ENCODE data around the gene SYT7. TPM values are rescaled to one million over a fixed set of nuclear protein-coding genes. Genes with fewer than 3 reads are reported as not detected.

The SYT7 gene
- total RNA-seq, 1 donor from 2014 or later = 4.1 TPM

DNA sequence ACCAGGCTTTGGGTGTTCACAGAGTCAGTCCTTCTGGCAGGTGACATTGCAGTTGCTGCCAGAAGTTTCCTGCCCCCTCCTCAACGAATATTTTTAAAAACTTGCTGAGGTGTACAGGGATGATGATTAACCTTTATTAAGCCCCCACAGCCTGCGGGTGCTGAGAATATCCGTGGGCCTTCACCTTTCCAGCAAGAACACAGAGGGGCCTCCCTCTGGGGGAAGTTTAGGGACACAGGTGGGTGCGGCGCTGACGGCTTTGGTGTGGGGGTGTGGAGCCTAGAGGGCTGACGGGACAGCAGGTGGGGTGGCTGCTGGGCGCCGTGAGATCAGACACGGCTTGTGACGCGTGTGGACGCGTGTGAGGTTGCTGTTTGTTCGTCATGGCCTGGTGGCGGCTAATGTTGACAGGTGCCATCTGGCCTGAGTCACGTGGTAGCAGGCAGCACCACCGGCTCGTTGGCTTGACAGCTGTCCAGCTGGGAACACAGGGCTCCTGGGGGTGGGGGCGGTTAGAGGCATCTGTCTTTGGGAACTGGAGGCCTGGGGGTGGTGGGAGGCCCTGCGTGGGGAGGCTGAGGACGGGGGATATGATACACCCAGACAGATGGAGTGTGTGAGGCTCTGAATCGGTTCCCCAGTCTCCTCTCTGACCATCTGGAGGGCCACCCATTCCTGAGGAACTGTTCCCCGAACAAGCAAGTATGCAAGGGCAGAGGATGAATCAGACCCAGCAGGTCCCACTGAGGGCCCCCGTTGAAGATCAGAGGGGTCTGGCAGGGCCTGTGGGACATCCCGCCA lies 84.9 kb downstream of the SYT7 start:
- no peak overlapping the region for H3K27ac Mint-ChIP-seq (ENCODE audit: unreplicated experiment)
- TF ChIP-seq CTCF (conservative IDR thresholded peaks at IDR 0.05) = no peak
- no peaks in the 10 kb centered on the region for H3K36me3 Mint-ChIP-seq (ENCODE audit: low read depth)
- H3K27me3 Mint-ChIP-seq (ENCODE audit: low read depth) = no peaks in the 10 kb centered on the region
- H3K9me3 Mint-ChIP-seq = no peaks in the 10 kb centered on the region
- no peak for DNase-seq (ENCODE audit: low read depth, low spot score)
- H3K4me3 Mint-ChIP-seq = no peak overlapping the region
- H3K4me1 Mint-ChIP-seq = peaks cover 33% of the 10 kb centered on the region

DNA sequence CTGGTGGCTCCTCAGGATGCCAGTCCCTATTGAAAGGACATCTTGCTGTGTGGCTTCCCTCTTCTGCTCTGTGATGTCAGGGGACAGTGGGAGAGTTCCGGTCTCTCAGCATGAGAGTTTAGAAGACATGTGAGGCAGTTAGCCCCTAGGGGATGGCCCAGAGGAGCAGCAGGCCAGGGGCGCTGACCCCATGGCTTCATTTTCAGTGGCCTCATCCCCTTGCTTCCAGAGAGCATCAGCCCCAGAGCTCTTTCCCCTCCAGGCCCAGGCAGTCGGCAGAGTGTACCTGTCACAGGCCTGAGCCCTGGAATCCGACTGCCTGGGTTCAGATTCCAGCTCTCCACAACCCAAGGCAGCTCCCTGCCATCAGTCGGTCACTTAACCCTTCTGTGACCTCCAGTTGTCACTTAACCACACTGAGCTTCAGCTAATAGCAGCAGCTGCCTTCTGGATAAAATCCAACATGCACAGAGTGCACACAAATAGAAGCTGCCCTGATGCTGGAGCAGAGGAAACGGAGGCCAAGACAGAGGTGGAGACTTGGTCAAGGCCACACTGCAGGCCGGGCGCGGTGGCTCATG lies 86.4 kb downstream of the SYT7 start:
- no peaks in the 10 kb centered on the region for H3K27me3 Mint-ChIP-seq (ENCODE audit: low read depth)
- H3K9me3 Mint-ChIP-seq = no peaks in the 10 kb centered on the region
- H3K4me3 Mint-ChIP-seq = peak overlapping the region; percentile 31
- no peaks in the 10 kb centered on the region for H3K36me3 Mint-ChIP-seq (ENCODE audit: low read depth)
- no peak overlapping the region for H3K27ac Mint-ChIP-seq (ENCODE audit: unreplicated experiment)
- no peak for DNase-seq (ENCODE audit: low read depth, low spot score)
- H3K4me1 Mint-ChIP-seq = peaks cover 37% of the 10 kb centered on the region
- TF ChIP-seq CTCF (conservative IDR thresholded peaks at IDR 0.05) = no peak

DNA sequence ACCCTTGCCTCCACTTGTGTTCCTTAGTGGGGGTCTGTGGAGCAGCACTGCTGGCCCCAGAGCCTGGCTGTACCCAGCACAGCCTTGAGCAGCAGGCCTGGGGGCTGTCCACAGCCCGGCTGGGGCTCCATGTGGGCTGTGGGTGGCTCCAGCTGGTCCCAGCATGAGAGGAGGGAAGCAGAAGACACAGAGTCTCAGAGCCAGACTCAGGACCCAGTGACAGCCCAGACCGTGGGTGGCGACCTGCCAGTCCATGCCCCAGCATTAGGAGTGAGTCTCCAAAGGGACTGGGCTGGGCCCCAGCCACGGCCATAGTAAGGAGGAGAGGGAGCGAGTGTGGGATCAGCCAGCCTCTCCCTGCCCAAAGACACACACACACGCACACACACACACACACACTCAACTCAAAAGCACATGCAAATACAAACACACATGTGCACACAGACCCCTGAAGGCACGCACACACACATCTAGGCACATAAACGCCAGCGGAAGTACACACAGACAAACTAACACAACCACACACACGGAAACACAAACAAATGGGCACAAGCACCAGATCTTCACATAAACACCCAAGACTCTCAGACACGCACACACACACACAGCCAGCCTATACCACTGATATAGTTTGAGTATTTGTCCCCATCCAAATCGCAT lies 89.0 kb downstream of the SYT7 start:
- no peak for DNase-seq (ENCODE audit: low read depth, low spot score)
- Mint-ChIP-seq H3K4me1 (peaks cover 53% of the 10 kb centered on the region), H3K36me3 (ENCODE audit: low read depth) (no peaks in the 10 kb centered on the region), H3K27ac (ENCODE audit: unreplicated experiment) (no peak overlapping the region), H3K4me3 (no peak overlapping the region), H3K9me3 (no peaks in the 10 kb centered on the region), H3K27me3 (ENCODE audit: low read depth) (no peaks in the 10 kb centered on the region)
- TF ChIP-seq CTCF (conservative IDR thresholded peaks at IDR 0.05) = no peak

DNA sequence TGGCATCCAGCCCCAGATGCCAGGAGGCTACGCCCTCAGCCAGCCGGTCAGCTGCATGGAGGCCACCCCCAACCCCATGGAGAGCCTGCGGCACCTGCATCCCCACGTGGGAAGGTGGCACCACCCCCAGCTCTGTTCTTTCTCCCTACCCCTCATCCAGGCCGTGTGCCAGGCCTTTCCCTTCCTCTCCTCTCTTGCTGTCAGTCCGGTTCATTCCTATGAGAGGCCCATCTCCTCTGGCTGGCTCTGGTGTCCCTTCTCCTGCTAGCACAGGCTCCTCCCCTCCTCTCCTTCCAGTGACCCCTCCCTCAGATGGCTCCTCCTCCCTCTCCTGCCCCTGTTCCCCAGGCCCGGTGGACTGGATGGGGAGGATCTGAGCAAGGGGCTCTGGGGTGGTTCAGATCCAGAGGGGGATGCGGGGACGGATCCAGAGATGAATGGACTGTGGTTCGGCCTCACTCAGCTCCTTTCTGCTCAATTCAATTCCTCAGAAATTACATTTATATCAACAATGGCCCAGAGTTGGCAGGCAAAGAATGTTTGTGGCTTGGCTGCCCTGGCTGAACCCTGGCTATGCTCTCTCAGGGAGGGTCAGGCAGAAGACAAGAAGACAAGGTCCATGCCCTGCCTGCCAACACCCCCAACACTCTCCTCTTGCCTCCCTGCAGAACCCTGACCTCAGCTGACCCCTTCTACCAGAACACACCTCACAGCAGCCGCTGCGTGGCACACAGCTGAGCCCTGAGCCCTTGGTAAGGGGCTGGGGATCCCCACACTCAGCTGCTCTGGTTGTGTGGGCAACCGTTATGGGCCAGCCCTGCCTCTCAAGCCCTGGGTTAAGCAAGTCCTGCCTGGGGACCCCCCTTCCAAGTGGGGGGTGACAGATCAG lies 90.8 kb downstream of the SYT7 start:
- Mint-ChIP-seq H3K4me1 (peaks cover 53% of the 10 kb centered on the region), H3K9me3 (no peaks in the 10 kb centered on the region), H3K4me3 (no peak overlapping the region), H3K27ac (ENCODE audit: unreplicated experiment) (peak overlapping the region; percentile 71), H3K36me3 (ENCODE audit: low read depth) (no peaks in the 10 kb centered on the region), H3K27me3 (ENCODE audit: low read depth) (no peaks in the 10 kb centered on the region)
- DNase-seq (ENCODE audit: low read depth, low spot score) = no peak
- TF ChIP-seq CTCF (conservative IDR thresholded peaks at IDR 0.05) = no peak

GRCh38 chr11:61488651-61489291 lies 92.1 kb downstream of the SYT7 start:
- Mint-ChIP-seq H3K36me3 (ENCODE audit: low read depth) (no peaks in the 10 kb centered on the region), H3K9me3 (no peaks in the 10 kb centered on the region), H3K27me3 (ENCODE audit: low read depth) (no peaks in the 10 kb centered on the region), H3K4me3 (peak overlapping the region; percentile 55), H3K27ac (ENCODE audit: unreplicated experiment) (peak overlapping the region; percentile 84), H3K4me1 (peaks cover 48% of the 10 kb centered on the region)
- TF ChIP-seq CTCF (conservative IDR thresholded peaks at IDR 0.05) = no peak
- DNase-seq (ENCODE audit: low read depth, low spot score) = peak; percentile 60
